Tibial nerve (tissue), 4 donors: Measurements from ENCODE around the gene ARMC6.

Experiments
- EP300 ChIP-seq, 2 donors: sonication (generic); formaldehyde crosslinking; IDR thresholded peaks; one replicate each; pipeline ENCODE4 v1.6.1; 2017; ENCODE audit warnings: antibody characterized with exemption in 2 of 2, mild to moderate bottlenecking in 1 of 2
- POLR2A ChIP-seq, 2 donors: fragments of 450-650 bp; IDR thresholded peaks; one replicate each; pipeline ENCODE4 v1.6.1; 2017; ENCODE audit warnings: antibody characterized with exemption in 2 of 2, mild to moderate bottlenecking in 2 of 2, moderate library complexity in 2 of 2
- TF ChIP-seq, protein P1 (sequence below), 5 experiments: fragments of 200-600 bp in 3 of 5; fragments of 450-650 bp in 2 of 5; sonication (generic) in 3 of 5; IDR thresholded peaks; one replicate each; pipeline ENCODE4 v1.5.1; 2016 to 2019; ENCODE audit warnings: antibody characterized with exemption in 5 of 5, mild to moderate bottlenecking in 3 of 5, moderate library complexity in 2 of 5

GRCh38 chr19:19062454-19063182, 29.2 kb downstream of the ARMC6 start:
- TF ChIP-seq POLR2A (IDR thresholded peaks at IDR 0.05) (no peak), EP300 (IDR thresholded peaks at IDR 0.05) (no peak)
- TF ChIP-seq, protein P1, sequence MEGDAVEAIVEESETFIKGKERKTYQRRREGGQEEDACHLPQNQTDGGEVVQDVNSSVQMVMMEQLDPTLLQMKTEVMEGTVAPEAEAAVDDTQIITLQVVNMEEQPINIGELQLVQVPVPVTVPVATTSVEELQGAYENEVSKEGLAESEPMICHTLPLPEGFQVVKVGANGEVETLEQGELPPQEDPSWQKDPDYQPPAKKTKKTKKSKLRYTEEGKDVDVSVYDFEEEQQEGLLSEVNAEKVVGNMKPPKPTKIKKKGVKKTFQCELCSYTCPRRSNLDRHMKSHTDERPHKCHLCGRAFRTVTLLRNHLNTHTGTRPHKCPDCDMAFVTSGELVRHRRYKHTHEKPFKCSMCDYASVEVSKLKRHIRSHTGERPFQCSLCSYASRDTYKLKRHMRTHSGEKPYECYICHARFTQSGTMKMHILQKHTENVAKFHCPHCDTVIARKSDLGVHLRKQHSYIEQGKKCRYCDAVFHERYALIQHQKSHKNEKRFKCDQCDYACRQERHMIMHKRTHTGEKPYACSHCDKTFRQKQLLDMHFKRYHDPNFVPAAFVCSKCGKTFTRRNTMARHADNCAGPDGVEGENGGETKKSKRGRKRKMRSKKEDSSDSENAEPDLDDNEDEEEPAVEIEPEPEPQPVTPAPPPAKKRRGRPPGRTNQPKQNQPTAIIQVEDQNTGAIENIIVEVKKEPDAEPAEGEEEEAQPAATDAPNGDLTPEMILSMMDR (IDR thresholded peaks at IDR 0.05) = no peak
